GM12878 (cell line): ENCODE results near the gene GRIK1.

Source experiments
- CBFB ChIP-seq: IDR thresholded peaks from 2 replicates; pipeline ENCODE4 v1.6.1; 2016; ENCODE audit warnings: antibody characterized with exemption, low read depth
- DPF2 ChIP-seq: fragments of 450-650 bp; IDR thresholded peaks from 2 replicates; pipeline ENCODE4 v1.6.1; 2017; ENCODE audit warnings: mild to moderate bottlenecking
- GABPA ChIP-seq: IDR thresholded peaks from 2 replicates; pipeline ENCODE4 v1.6.1; 2014; ENCODE audit warnings: antibody characterized with exemption, low read depth, mild to moderate bottlenecking, inconsistent platforms
- HDAC2 ChIP-seq: fragments of 200-600 bp; sonication (generic); IDR thresholded peaks from 2 replicates; pipeline ENCODE4 v1.6.1; 2017
- LARP7 ChIP-seq: fragments of 450-650 bp; IDR thresholded peaks from 2 replicates; pipeline ENCODE4 v1.6.1; 2017; ENCODE audit warnings: mild to moderate bottlenecking
- NRF1 ChIP-seq: conservative IDR thresholded peaks from 2 replicates; pipeline ENCODE4 v1.6.1; 2011; ENCODE audit warnings: mild to moderate bottlenecking, low read depth, low read length, improper control_type of control experiment
- POLR2A ChIP-seq: IDR thresholded peaks from 2 replicates; pipeline ENCODE4 v1.6.1; 2011; ENCODE audit warnings: low read depth, mild to moderate bottlenecking, low read length
- TF ChIP-seq, protein P1 (sequence below): IDR thresholded peaks from 2 replicates; pipeline ENCODE4 v1.6.1; 2011; ENCODE audit warnings: mild to moderate bottlenecking, low read depth, low read length, moderate library complexity; ENCODE audit not compliant: insufficient replicate concordance

GRCh38 chr21:29854795-29855194, 85.0 kb downstream of the GRIK1 start:
- TF ChIP-seq NRF1, result no peak
- TF ChIP-seq DPF2, result no peak
- TF ChIP-seq, protein P1, sequence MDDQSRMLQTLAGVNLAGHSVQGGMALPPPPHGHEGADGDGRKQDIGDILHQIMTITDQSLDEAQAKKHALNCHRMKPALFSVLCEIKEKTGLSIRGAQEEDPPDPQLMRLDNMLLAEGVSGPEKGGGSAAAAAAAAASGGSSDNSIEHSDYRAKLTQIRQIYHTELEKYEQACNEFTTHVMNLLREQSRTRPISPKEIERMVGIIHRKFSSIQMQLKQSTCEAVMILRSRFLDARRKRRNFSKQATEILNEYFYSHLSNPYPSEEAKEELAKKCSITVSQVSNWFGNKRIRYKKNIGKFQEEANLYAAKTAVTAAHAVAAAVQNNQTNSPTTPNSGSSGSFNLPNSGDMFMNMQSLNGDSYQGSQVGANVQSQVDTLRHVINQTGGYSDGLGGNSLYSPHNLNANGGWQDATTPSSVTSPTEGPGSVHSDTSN, result no peak
- TF ChIP-seq POLR2A, result no peak
- no peak for TF ChIP-seq LARP7
- TF ChIP-seq GABPA, result no peak
- no peak for TF ChIP-seq CBFB
- TF ChIP-seq HDAC2, result no peak
